Endodermal cell (in vitro differentiated cells): ENCODE measurements around the gene PLXNA2. TPM values are rescaled to one million over a fixed set of nuclear protein-coding genes. Genes with fewer than 3 reads are reported as not detected.

Source experiments
- DNase-seq: peaks from one replicate; pipeline ENCODE4 v3.0.0-alpha.2; 2017
- H3K27ac ChIP-seq: 2 replicates; pipeline ENCODE4 v1.5.1; 2013; ENCODE audit warnings: mild to moderate bottlenecking, low read depth, low read length, moderate library complexity
- H3K27me3 ChIP-seq: 2 replicates; pipeline ENCODE4 v1.6.1; 2013; ENCODE audit warnings: mild to moderate bottlenecking, low read length, moderate library complexity; ENCODE audit not compliant: insufficient read depth, control insufficient read depth, poor library complexity, severe bottlenecking
- H3K36me3 ChIP-seq: 2 replicates; pipeline ENCODE4 v1.7.0; 2013; ENCODE audit warnings: mild to moderate bottlenecking, low read length, moderate library complexity; ENCODE audit not compliant: control insufficient read depth, insufficient read depth
- H3K4me1 ChIP-seq: one replicate; pipeline ENCODE4 v1.7.0; 2013; ENCODE audit warnings: low read length; ENCODE audit not compliant: control insufficient read depth, insufficient read depth
- H3K4me3 ChIP-seq: 2 replicates; pipeline ENCODE4 v1.5.1; 2013; ENCODE audit warnings: mild to moderate bottlenecking, low read length, moderate library complexity
- H3K9ac ChIP-seq: 2 replicates; pipeline ENCODE4 v1.6.1; 2013; ENCODE audit warnings: mild to moderate bottlenecking, low read length, moderate library complexity; ENCODE audit not compliant: poor library complexity, severe bottlenecking; ENCODE audit errors: extremely low read depth
- H3K9me3 ChIP-seq: 2 replicates; pipeline ENCODE4 v1.6.1; 2013; ENCODE audit warnings: mild to moderate bottlenecking, low read length, moderate library complexity; ENCODE audit not compliant: control insufficient read depth
- H3K27ac Mint-ChIP-seq: 2 replicates; pipeline ENCODE4 v1.8.0; 2020; ENCODE audit warnings: mixed read lengths
- H3K27me3 Mint-ChIP-seq: 2 replicates; pipeline ENCODE4 v1.8.0; 2021; ENCODE audit warnings: mild to moderate bottlenecking, mixed read lengths; ENCODE audit not compliant: insufficient read depth
- H3K36me3 Mint-ChIP-seq: 2 replicates; pipeline ENCODE4 v1.8.0; 2020; ENCODE audit warnings: low read depth, mixed read lengths
- H3K4me1 Mint-ChIP-seq: 2 replicates; pipeline ENCODE4 v1.8.0; 2020; ENCODE audit warnings: mixed read lengths
- H3K4me3 Mint-ChIP-seq: 2 replicates; pipeline ENCODE4 v1.8.0; 2020; ENCODE audit warnings: mild to moderate bottlenecking, moderate library complexity, mixed read lengths
- H3K9me3 Mint-ChIP-seq: 2 replicates; pipeline ENCODE4 v1.8.0; 2020; ENCODE audit warnings: mild to moderate bottlenecking, mixed read lengths
- CTCF ChIP-seq: fragments of 200-600 bp; sonication (generic); conservative IDR thresholded peaks from 2 replicates; pipeline ENCODE4 v1.5.0; 2021; ENCODE audit warnings: antibody characterized with exemption, mild to moderate bottlenecking
- WGBS, 2 experiments: methylation state at CpG; one replicate each; pipeline versions ENCODE4 v1.1.5 to v1.1.7; 2013; ENCODE audit warnings: missing lambda C conversion rate in 2 of 2, mixed read lengths in 1 of 2; ENCODE audit not compliant: insufficient coverage in 1 of 2, insufficient read length in 1 of 2; 5-methylcytosine and 5-hydroxymethylcytosine counted together
- total RNA-seq, 2 donors: library from RNA; stranded (reverse); fragmentation: NEBNext Ultra II Directional in 1 of 2; extraction: Animal tissue kit (Norgen Biotek cat#: 25700) in 1 of 2; gene quantifications; 2 replicates in 1 of 2; 3 replicates in 1 of 2; pipeline ENCODE4 v1.2.1, GENCODE V29; 2021

PLXNA2 gene
- total RNA-seq, 2 donors from 2014 or later = 61.2 to 86.1 TPM

GRCh38 chr1:208175508-208175895 is 68.7 kb downstream of the PLXNA2 start:
- no peak overlapping the region for H3K4me3 ChIP-seq
- no peak overlapping the region for H3K9ac ChIP-seq
- no peaks in the 10 kb centered on the region for H3K9me3 ChIP-seq
- no peaks in the 10 kb centered on the region for H3K27me3 ChIP-seq
- no peaks in the 10 kb centered on the region for H3K27me3 Mint-ChIP-seq
- H3K9me3 Mint-ChIP-seq = no peaks in the 10 kb centered on the region
- no peak overlapping the region for H3K27ac Mint-ChIP-seq
- H3K4me1 Mint-ChIP-seq = peaks cover 47% of the 10 kb centered on the region
- DNase-seq = no peak
- peaks cover 94% of the 10 kb centered on the region for H3K36me3 ChIP-seq
- H3K4me3 Mint-ChIP-seq = no peak overlapping the region
- H3K27ac ChIP-seq = no peak overlapping the region
- H3K36me3 Mint-ChIP-seq = peaks cover 31% of the 10 kb centered on the region
- TF ChIP-seq CTCF = no peak
- H3K4me1 ChIP-seq = peaks cover 22% of the 10 kb centered on the region

GRCh38 chr1:208174731-208175507 is 69.3 kb downstream of the PLXNA2 start:
- no peak overlapping the region for H3K27ac ChIP-seq
- Mint-ChIP-seq H3K4me3 (no peak overlapping the region), H3K27me3 (no peaks in the 10 kb centered on the region), H3K27ac (peak overlapping the region; percentile 25), H3K9me3 (no peaks in the 10 kb centered on the region), H3K36me3 (peaks cover 28% of the 10 kb centered on the region), H3K4me1 (peaks cover 45% of the 10 kb centered on the region)
- DNase-seq = peak; percentile 60
- H3K4me3 ChIP-seq = no peak overlapping the region
- H3K9me3 ChIP-seq = no peaks in the 10 kb centered on the region
- no peaks in the 10 kb centered on the region for H3K27me3 ChIP-seq
- WGBS, 2 experiments = 70 to 85% methylated on average over 4 to 6 of the region's 6 CpGs
- peaks cover 95% of the 10 kb centered on the region for H3K36me3 ChIP-seq
- H3K4me1 ChIP-seq = peaks cover 27% of the 10 kb centered on the region
- TF ChIP-seq CTCF = no peak
- H3K9ac ChIP-seq = no peak overlapping the region

- no peak for TF ChIP-seq CTCF
- Histone ChIP-seq H3K9me3 (no peaks in the 10 kb centered on the region), H3K9ac (no peak overlapping the region), H3K27ac (no peak overlapping the region), H3K36me3 (peaks cover 95% of the 10 kb centered on the region), H3K27me3 (no peaks in the 10 kb centered on the region), H3K4me3 (no peak overlapping the region), H3K4me1 (peaks cover 24% of the 10 kb centered on the region)
- Mint-ChIP-seq H3K36me3 (peaks cover 31% of the 10 kb centered on the region), H3K27me3 (no peaks in the 10 kb centered on the region), H3K4me1 (peaks cover 44% of the 10 kb centered on the region), H3K9me3 (no peaks in the 10 kb centered on the region), H3K4me3 (no peak overlapping the region), H3K27ac (no peak overlapping the region)
- no peak for DNase-seq
- 55 to 80% methylated on average over 4 to 5 of the region's 5 CpGs for WGBS, 2 experiments
These were observed 70.0 kb downstream of the PLXNA2 start for GRCh38 chr1:208174200-208174599.
